HG02642 (cell line): Measurements from ENCODE around the gene CDKL1.
A peak's percentile ranks its signal among the peaks of the same experiment; 100 is the strongest.
"Not testable (repeated sequence)": the region's sequence is repeated elsewhere in the genome, so short reads cannot be mapped to it uniquely, and the experiment has no call there.

Source experiments
- ATAC-seq: cut with Tn5 transposase; IDR thresholded peaks from one replicate; pipeline ENCODE4 v1.9.1; 2021; ENCODE audit warnings: mild to moderate bottlenecking; ENCODE audit not compliant: unreplicated experiment, poor library complexity

The CDKL1 gene

DNA sequence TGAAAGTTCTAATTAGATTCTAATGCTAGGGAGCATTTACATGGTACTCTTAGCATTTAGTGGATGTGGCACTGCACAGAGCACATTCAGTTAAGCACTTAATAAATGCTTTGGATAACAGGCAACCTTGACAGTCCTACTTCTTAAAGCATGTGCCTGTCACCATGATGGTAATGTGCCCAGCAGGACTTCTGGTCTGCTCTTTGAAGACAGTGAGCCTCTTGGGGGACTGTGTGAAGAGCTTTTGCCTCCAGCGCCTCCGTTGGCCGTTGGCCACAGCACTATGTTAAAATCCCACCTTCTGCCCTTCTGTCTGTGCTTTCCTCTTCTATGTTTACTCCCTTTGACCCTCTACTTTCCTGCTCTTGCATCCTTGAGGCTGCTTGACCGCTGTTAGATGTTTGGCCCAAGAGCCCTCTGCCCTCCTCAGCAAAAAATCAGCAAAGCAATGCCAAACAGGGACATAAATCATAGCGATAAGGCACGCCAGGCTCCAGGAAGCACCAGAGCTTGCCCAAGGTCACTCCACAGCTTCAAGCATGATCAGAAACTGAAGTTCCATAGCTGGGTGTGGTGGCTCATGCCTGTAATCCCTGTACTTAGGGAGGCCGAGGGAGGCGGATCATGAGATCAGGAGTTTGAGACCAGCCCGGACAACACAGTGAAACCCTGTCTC is 8.3 kb downstream of the CDKL1 start:
- ATAC-seq = no peak

DNA sequence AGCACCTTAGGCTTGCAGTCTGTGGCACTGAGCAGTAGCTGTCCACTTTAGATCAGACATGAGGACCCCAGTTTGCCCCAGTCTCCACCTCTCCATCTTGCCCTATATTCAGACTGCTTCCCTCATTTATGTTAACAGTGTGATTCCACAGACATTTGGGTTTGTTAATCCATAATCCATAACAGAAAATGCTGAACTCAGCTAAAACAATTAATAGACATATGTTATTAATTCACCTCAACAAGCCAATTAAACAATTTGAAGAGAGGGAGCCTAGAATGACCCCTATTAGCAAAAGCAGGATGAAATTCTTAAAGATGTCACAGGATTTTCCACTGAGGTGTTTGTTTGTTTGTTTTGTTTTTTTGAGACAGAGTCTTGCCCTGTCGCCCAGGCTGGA is 9.1 kb downstream of the CDKL1 start:
- no peak for ATAC-seq

DNA sequence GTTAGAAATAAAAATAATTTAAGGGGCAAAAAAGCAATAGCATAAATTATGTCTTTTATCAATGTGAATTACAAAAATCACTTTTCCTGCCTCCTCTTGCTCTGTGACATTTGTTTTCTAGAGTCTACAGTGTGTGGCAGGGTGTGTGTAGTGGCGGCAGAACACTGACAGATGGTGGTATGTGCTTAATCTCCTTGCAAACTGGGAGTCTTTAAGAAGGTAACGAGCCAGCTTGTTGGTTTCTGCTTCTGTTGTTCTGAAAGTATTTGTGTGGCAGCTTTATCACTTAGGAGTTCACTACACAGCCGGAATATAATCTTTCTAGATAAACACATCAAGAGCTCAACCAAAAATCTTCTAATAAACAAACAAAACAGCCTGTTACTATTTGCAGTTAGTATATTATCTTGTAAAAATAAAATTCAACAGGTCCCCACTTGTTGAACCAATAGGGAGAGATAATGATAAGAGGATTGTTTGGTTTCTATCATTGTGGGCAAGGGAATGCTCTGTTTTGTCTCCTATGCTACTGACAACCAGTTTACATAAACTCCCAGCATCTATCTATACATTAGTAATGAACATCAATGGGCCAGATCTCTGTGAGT is 13.0 kb downstream of the CDKL1 start:
- ATAC-seq = no peak

- no peak for ATAC-seq
These were observed 14.8 kb downstream of the CDKL1 start for GRCh38 chr14:50381823-50382287.

- no peak for ATAC-seq
These were observed 15.7 kb downstream of the CDKL1 start for GRCh38 chr14:50381008-50381407.

GRCh38 chr14:50380455-50380854 is 16.2 kb downstream of the CDKL1 start:
- no peak for ATAC-seq

GRCh38 chr14:50379563-50379962 is 17.1 kb downstream of the CDKL1 start:
- ATAC-seq = no peak

DNA sequence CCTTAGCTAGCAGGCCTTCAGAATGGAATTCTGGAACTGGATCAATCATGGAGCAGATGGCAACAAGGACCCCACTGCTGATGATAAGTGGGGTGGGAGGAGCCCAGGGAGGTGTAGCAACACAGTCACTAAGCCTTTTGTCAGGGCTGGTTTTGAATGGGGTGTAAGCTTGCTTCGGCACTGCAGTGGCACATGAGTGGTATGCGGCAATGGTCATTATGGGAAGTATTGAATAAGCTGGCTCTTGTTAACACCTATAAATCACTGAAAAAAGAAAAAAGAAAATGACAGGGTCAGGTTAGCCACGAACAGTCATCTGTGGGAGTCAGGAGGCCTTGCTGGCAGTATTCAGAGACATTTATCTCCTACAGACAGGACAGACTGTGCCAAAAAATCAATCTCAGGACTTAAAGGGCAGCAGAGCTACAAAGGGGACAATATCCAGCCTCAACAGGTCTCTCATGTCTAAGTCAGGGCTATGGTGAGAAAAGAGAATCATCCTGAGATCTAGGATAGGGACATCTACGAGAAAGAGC is 19.1 kb downstream of the CDKL1 start:
- ATAC-seq = no peak

GRCh38 chr14:50375760-50376159 is 20.9 kb downstream of the CDKL1 start:
- no peak for ATAC-seq

GRCh38 chr14:50373959-50374358 is 22.7 kb downstream of the CDKL1 start:
- ATAC-seq = no peak

DNA sequence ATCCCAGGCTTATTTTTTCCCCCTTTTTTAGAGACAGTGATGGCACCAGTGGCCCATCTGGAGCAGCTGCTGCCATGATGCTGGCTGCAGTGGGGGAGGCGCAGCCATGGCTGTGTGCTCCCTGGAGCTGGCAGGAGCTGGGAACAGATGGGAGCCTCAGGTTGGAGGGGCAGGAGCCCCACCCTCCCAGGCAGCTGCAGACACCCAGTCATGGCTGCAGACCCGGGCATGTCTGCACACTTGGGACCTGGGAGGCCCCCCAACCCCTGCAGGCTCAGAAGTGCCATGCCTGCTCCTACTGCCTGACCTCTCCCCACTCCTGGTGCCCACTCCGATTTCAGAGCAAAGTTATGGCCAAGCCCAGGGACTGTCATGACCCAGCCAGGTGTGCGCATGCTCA is 25.1 kb downstream of the CDKL1 start:
- ATAC-seq = no peak

DNA sequence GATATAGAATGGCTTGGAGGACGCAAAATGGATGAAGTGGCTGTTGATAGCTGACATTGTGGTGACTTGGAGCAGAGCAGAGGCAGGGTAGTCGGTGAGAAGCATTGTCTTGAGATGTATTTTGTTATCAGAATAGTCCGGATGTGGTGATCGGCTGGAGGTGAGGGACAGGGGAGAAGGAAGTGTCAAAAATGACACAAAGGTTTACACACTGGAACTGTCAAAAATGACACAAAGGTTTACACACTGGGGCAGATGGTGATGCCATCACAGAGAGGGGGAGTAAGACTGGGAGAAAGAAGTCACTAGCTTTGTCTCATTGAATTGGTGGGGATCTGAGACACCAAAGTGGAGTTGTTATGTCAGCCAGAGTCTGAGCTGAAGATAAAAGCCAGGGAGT is 30.1 kb downstream of the CDKL1 start:
- no peak for ATAC-seq

- no peak for ATAC-seq
These were observed 30.6 kb downstream of the CDKL1 start for GRCh38 chr14:50366115-50366514.

- not testable (repeated sequence) for ATAC-seq
These were observed 31.1 kb downstream of the CDKL1 start for GRCh38 chr14:50365572-50365971.

GRCh38 chr14:50364792-50365191 is 31.9 kb downstream of the CDKL1 start:
- ATAC-seq = no peak

- ATAC-seq = peak; percentile 97
These were observed 33.0 kb downstream of the CDKL1 start for GRCh38 chr14:50363714-50364111.

DNA sequence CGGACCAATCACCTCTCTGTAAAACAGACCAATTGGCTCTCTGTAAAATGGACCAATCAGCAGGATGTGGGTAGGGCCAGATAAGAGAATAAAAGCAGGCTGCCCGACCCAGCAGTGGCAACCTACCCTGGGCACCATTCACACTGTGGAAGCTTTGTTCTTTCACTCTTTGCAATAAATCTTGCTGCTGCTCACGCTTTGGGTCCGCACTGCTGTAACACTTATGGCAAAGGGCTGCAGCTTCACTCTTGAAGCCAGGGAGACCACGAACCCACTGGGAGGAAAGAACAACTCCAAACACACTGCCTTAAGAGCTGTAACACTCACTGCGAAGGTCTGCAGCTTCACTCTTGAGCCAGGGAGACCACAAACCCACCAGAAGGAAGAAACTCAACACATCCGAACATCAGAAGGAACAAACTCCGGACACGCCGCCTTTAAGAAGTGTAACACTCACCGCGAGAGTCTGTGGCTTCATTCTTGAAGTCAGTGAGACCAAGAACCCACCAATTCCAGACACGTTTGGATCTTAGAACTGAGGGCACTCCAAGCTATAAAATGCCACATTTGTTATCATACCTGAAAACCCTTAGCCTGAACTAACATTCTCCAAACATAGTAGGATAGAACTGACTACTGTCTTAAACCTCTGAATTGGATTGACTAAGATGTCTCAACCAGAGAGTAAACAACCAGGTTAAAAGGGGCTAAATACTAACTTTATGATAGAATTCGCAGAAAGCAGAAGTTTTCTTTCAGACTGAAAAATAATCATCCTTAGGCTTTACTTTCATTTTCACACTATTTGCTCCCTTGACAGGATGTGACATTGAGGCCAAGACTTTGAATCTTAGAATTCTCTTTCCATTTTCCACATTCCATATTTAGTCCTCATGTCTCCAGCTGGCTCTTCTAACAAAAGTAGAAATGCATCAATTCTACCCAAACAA is 33.6 kb downstream of the CDKL1 start:
- peak; percentile 31 for ATAC-seq

DNA sequence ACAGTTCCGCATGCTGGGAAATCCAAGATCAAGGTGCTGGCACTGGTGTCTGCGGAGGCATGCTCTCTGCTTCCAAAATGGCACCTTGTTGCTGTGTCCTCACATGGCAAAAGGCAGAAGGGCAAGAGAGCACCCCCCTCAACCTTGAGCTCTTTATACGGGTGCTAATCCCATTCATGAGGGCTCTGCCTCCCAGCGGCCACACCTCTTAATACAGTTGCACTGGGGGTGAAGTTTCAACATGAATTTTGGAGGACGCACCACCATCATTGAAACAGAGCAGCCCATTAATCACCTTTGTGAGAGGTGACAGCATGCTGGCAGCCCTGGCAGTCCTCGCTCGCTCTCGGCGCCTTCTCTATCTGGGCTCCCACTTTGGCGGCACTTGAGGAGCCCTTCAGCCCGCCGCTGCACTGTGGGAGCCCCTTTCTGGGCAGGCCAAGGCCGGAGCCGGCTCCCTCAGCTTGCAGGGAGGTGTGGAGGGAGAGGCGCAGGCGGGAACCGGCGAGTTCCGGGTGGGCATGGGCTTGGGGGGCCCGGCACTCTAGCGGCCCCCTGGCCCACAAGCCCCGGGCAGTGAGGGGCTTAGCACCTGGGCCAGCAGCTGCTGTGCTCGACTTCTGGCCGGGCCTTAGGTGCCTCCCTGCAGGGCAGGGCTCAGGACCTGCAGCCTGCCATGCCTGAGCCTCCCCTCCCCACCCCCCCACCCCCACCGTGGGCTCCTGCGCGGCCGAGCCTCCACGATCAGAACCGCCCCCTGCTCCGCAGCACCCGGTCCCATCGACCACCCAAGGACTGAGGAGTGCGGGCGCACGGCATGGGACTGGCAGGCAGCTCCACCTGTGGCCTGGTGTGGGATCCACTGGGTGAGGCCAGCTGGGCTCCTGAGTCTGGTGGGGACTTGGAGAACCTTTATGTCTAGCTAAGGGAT is 34.9 kb downstream of the CDKL1 start:
- not testable (repeated sequence) for ATAC-seq

- ATAC-seq = no peak
These were observed 35.8 kb downstream of the CDKL1 start for GRCh38 chr14:50360851-50361250.

GRCh38 chr14:50360093-50360492 is 36.6 kb downstream of the CDKL1 start:
- no peak for ATAC-seq
